Endothelial cell of umbilical vein (primary cell): Measurements from ENCODE around the gene CLIC1. TPM values are rescaled to one million over a fixed set of nuclear protein-coding genes. Genes with fewer than 3 reads are reported as not detected.

Experiments used
- BruUV-seq: library from RNA; stranded (reverse); fragments of 400-500 nt; replicated peaks from 2 replicates; lab custom pipeline; 2021; lab: Mats Ljungman, UMichigan
- CTCF ChIA-PET: fragments of 300-600, 350-600 bp; sonication (Branson Sonifier 250); formaldehyde crosslinking; loops from one replicate; lab custom pipeline; 2021; ENCODE audit warnings: antibody characterized with exemption, inconsistent platforms; lab: Charles Lee
- POLR2A ChIA-PET: fragments of 300-600, 350-600 bp; sonication (Branson Sonifier 250); formaldehyde crosslinking; loops from one replicate; lab custom pipeline; 2021; ENCODE audit warnings: antibody characterized with exemption, inconsistent platforms; lab: Charles Lee
- DNase-seq: peaks from one replicate; pipeline ENCODE4 v3.0.0-alpha.2; 2011; ENCODE audit warnings: low read depth, low spot score
- FAIRE-seq: peaks from 2 replicates; lab custom pipeline; 2011; peaks lifted over from hg19 to GRCh38; lab: Jason Lieb, UNC
- H2AFZ ChIP-seq: 2 replicates; pipeline ENCODE4 v1.6.0; 2012; ENCODE audit warnings: low read depth, low read length, control low read depth, inconsistent platforms
- H3K27ac ChIP-seq: 2 replicates; pipeline ENCODE4 v1.5.1; 2011; ENCODE audit warnings: low read depth, mild to moderate bottlenecking, control low read depth, low read length, moderate library complexity; ENCODE audit not compliant: insufficient read depth
- H3K27me3 ChIP-seq, 2 experiments: 2 replicates each; pipeline versions ENCODE4 v1.6.0 to v1.6.1; 2011; ENCODE audit warnings: low read length in 2 of 2, mixed read lengths in 1 of 2; ENCODE audit not compliant: control insufficient read depth in 2 of 2, insufficient read depth in 2 of 2
- H3K36me3 ChIP-seq, 2 experiments: 2 replicates in 1 of 2; 3 replicates in 1 of 2; pipeline ENCODE4 v1.5.1; 2011; ENCODE audit warnings: low read length in 2 of 2, mild to moderate bottlenecking in 1 of 2, moderate library complexity in 1 of 2; ENCODE audit not compliant: control insufficient read depth in 2 of 2, insufficient read depth in 2 of 2; ENCODE audit errors: extremely low read depth in 1 of 2
- H3K4me1 ChIP-seq: 3 replicates; pipeline ENCODE4 v1.5.1; 2011; ENCODE audit warnings: mild to moderate bottlenecking, low read length; ENCODE audit not compliant: control insufficient read depth, insufficient read depth; ENCODE audit errors: extremely low read depth
- H3K4me2 ChIP-seq: 2 replicates; pipeline ENCODE4 v1.6.1; 2011; ENCODE audit warnings: low read length, control low read depth, mixed read lengths; ENCODE audit not compliant: insufficient read depth
- H3K4me3 ChIP-seq, 3 experiments: fragments of 200-600 bp in 1 of 3; sonication (generic), shearing (Covaris generic) in 1 of 3; replicated peaks in 1 of 3; 2 replicates each; pipeline ENCODE4 v1.5.1; 2011 to 2016; ENCODE audit warnings: control low read depth in 3 of 3, low read length in 3 of 3, mild to moderate bottlenecking in 2 of 3, inconsistent platforms in 1 of 3, low read depth in 1 of 3, moderate library complexity in 1 of 3; ENCODE audit not compliant: insufficient read depth in 1 of 3
- H3K79me2 ChIP-seq: 2 replicates; pipeline ENCODE4 v1.6.0; 2012; ENCODE audit warnings: low read length, inconsistent platforms; ENCODE audit not compliant: control insufficient read depth, insufficient read depth
- H3K9ac ChIP-seq: replicated peaks from 2 replicates; pipeline ENCODE3; 2011; ENCODE audit warnings: low read length, control low read depth; ENCODE audit not compliant: insufficient read depth; ENCODE audit errors: extremely low read depth
- H3K9me1 ChIP-seq: replicated peaks from 3 replicates; pipeline ENCODE4 v1.6.0; 2011; ENCODE audit warnings: mild to moderate bottlenecking, low read length; ENCODE audit not compliant: control insufficient read depth, insufficient read depth; ENCODE audit errors: extremely low read depth
- H3K9me3 ChIP-seq: replicated peaks from 2 replicates; pipeline ENCODE4 v1.5.1; 2012; ENCODE audit warnings: low read length, inconsistent platforms; ENCODE audit not compliant: control insufficient read depth, insufficient read depth
- H4K20me1 ChIP-seq: replicated peaks from 2 replicates; pipeline ENCODE3; 2011; ENCODE audit warnings: mild to moderate bottlenecking, low read length; ENCODE audit not compliant: control insufficient read depth, insufficient read depth; ENCODE audit errors: extremely low read depth
- EZH2 ChIP-seq: IDR thresholded peaks from 2 replicates; pipeline ENCODE4 v1.6.1; 2012; ENCODE audit warnings: borderline replicate concordance, low read depth, mild to moderate bottlenecking, moderate library complexity, low read length, inconsistent platforms; ENCODE audit not compliant: severe bottlenecking
- FOS ChIP-seq: IDR thresholded peaks from 2 replicates; pipeline ENCODE4 v1.6.1; 2011; ENCODE audit warnings: mild to moderate bottlenecking, low read length, moderate library complexity, borderline replicate concordance; ENCODE audit not compliant: insufficient read depth
- GATA2 ChIP-seq: IDR thresholded peaks from 2 replicates; pipeline ENCODE4 v1.7.0; 2011; ENCODE audit warnings: low read depth, mild to moderate bottlenecking, moderate library complexity, mixed read lengths, low read length; ENCODE audit not compliant: insufficient read length, insufficient read depth
- JUN ChIP-seq: IDR thresholded peaks from 2 replicates; pipeline ENCODE4 v1.6.1; 2011; ENCODE audit warnings: borderline replicate concordance, low read depth; ENCODE audit not compliant: insufficient read length, insufficient read depth
- MYC ChIP-seq: IDR thresholded peaks from one replicate; pipeline ENCODE4 v1.6.1; 2011; ENCODE audit warnings: mild to moderate bottlenecking, low read depth, low read length
- POLR2A ChIP-seq: IDR thresholded peaks from 2 replicates; pipeline ENCODE4 v1.6.1; 2012; ENCODE audit warnings: low read depth, mild to moderate bottlenecking, control low read depth, low read length
- POLR2AphosphoS5 ChIP-seq: IDR thresholded peaks from 2 replicates; pipeline ENCODE4 v1.6.1; 2012; ENCODE audit warnings: low read depth, mild to moderate bottlenecking, control low read depth, low read length, moderate library complexity; ENCODE audit not compliant: insufficient read depth
- dilution Hi-C: fragments of 300-500 bp; cut with MboI; formaldehyde crosslinking; loops from one replicate; pipeline ENCODE4 v1.15.0; 2019; ENCODE audit warnings: low sequenced_read_pairs; ENCODE audit not compliant: extremely low pct_ligation_motif_present
- intact Hi-C: fragments of 100-400 bp; cut with micrococcal nuclease; formaldehyde crosslinking; loops from one replicate; pipeline ENCODE4 v1.10.0; 2022
- polyA plus RNA-seq, 4 experiments: library from polyadenylated mRNA; depleted of rRNA in 3 of 4; stranded (reverse) in 3 of 4; unstranded in 1 of 4; fragments of >200 nt; gene quantifications; 2 replicates each; pipeline versions ENCODE4 v1.2.1 to v1.2.3, GENCODE V29; 2011 to 2012; ENCODE audit warnings: missing spikeins in 1 of 4
- total RNA-seq: library from RNA; stranded (reverse); gene quantifications from 2 replicates; pipeline ENCODE4 v1.2.3, GENCODE V29; 2021
- TF ChIP-seq, protein P1 (sequence below): IDR thresholded peaks from 2 replicates; pipeline ENCODE4 v1.6.1; 2011; ENCODE audit not compliant: insufficient read depth, insufficient read length
- TF ChIP-seq, protein P2 (sequence below), 2 donors: IDR thresholded peaks; 1 replicate in 1 of 2; 2 replicates in 1 of 2; pipeline ENCODE4 v1.5.1; 2011; ENCODE audit warnings: low read length in 2 of 2, mild to moderate bottlenecking in 2 of 2, moderate library complexity in 2 of 2, control low read depth in 1 of 2, inconsistent platforms in 1 of 2, low read depth in 1 of 2; ENCODE audit not compliant: insufficient read depth in 1 of 2; ENCODE audit errors: extremely low read depth in 1 of 2

Gene CLIC1
- total and polyA plus RNA-seq, 2 donors (not counting 3 experiments of a cell fraction or from before 2014, with no cell fraction given): 543 to 578 TPM

GRCh38 chr6:31730631-31731086 lies 5.7 kb downstream of the CLIC1 start:
- H3K9me3 ChIP-seq: no peaks in the 10 kb centered on the region
- no peaks in the 10 kb centered on the region for H4K20me1 ChIP-seq
- no peak for DNase-seq
- H3K4me2 ChIP-seq: peak overlapping the region; percentile 5
- H3K9ac ChIP-seq: no peak overlapping the region
- H3K36me3 ChIP-seq: peaks cover 19 to 38% of the 10 kb centered on the region in 2 experiments
- BruUV-seq: no TSS peak
- peaks cover 29% of the 10 kb centered on the region for H3K79me2 ChIP-seq
- H3K27me3 ChIP-seq: no peaks in the 10 kb centered on the region
- no peak overlapping the region for H3K4me3 ChIP-seq
- H3K9me1 ChIP-seq: no peaks in the 10 kb centered on the region
- dilution Hi-C loops (no loop called here), intact Hi-C loops (loop anchor here (1.0 to 10.0 kb wide), 5 partner anchors 8 to 186 kb away; partner anchors contain the start of genes ABHD16A, ATP6V1G2, DDX39B and HSPA1B)
- no peak overlapping the region for H2AFZ ChIP-seq
- TF ChIP-seq GATA2: no peak
- no peak for TF ChIP-seq MYC
- TF ChIP-seq, protein P1, sequence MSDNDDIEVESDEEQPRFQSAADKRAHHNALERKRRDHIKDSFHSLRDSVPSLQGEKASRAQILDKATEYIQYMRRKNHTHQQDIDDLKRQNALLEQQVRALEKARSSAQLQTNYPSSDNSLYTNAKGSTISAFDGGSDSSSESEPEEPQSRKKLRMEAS: no peak
- no peak for TF ChIP-seq JUN
- TF ChIP-seq, protein P2, sequence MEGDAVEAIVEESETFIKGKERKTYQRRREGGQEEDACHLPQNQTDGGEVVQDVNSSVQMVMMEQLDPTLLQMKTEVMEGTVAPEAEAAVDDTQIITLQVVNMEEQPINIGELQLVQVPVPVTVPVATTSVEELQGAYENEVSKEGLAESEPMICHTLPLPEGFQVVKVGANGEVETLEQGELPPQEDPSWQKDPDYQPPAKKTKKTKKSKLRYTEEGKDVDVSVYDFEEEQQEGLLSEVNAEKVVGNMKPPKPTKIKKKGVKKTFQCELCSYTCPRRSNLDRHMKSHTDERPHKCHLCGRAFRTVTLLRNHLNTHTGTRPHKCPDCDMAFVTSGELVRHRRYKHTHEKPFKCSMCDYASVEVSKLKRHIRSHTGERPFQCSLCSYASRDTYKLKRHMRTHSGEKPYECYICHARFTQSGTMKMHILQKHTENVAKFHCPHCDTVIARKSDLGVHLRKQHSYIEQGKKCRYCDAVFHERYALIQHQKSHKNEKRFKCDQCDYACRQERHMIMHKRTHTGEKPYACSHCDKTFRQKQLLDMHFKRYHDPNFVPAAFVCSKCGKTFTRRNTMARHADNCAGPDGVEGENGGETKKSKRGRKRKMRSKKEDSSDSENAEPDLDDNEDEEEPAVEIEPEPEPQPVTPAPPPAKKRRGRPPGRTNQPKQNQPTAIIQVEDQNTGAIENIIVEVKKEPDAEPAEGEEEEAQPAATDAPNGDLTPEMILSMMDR (IDR thresholded peaks at IDR 0.05; ENCODE audit: extremely low read depth in 1 of 2, insufficient read depth in 1 of 2, low read depth in 1 of 2, low read length in 2 of 2): no peak
- TF ChIP-seq POLR2A: no peak
- TF ChIP-seq POLR2AphosphoS5: no peak
- TF ChIP-seq EZH2: no peak
- TF ChIP-seq FOS: no peak
- no peak for FAIRE-seq
- ChIA-PET POLR2A (interaction anchor here (1.5 to 2.2 kb wide), 3 partner anchors 9 to 97 kb away, joined by 4 to 14 read pairs (median 4); partner anchors contain the start of genes HSPA1B and MSH5), CTCF (interaction anchor here (0.8 to 5.4 kb wide), 13 partner anchors 7 to 99 kb away, joined by 4 to 42 read pairs (median 8); partner anchors contain the start of genes ABHD16A, HSPA1B, LSM2 and VARS1)
- H3K27ac ChIP-seq: no peak overlapping the region
- H3K4me1 ChIP-seq: peaks cover 37% of the 10 kb centered on the region
